Karpas-422 (cell line): ENCODE data around the gene LCE4A. TPM values are rescaled to one million over a fixed set of nuclear protein-coding genes. Genes with fewer than 3 reads are reported as not detected.
"Not testable (repeated sequence)": the region's sequence is repeated elsewhere in the genome, so short reads cannot be mapped to it uniquely, and the experiment has no call there.

ENCODE experiments used
- DNase-seq: peaks from one replicate; pipeline ENCODE4 v3.0.0-alpha.2; 2015
- H2AFZ ChIP-seq: fragments of 200-600 bp; sonication (generic); 2 replicates; pipeline ENCODE4 v1.6.1; 2014; ENCODE audit warnings: antibody characterized with exemption, low read length, mixed read lengths
- H3K27ac ChIP-seq: fragments of 200-600 bp; sonication (generic); 2 replicates; pipeline ENCODE4 v1.5.1; 2014; ENCODE audit warnings: mild to moderate bottlenecking, low read length, moderate library complexity
- H3K27me3 ChIP-seq: fragments of 200-600 bp; sonication (generic); 2 replicates; pipeline ENCODE4 v1.6.1; 2014; ENCODE audit warnings: low read length, mixed read lengths
- H3K36me3 ChIP-seq: fragments of 200-600 bp; sonication (generic); 2 replicates; pipeline ENCODE4 v1.6.1; 2014; ENCODE audit warnings: low read length, mixed read lengths; ENCODE audit not compliant: insufficient read depth
- H3K4me1 ChIP-seq: fragments of 200-600 bp; sonication (generic); 2 replicates; pipeline ENCODE4 v1.6.1; 2014; ENCODE audit warnings: mild to moderate bottlenecking, low read length, mixed read lengths
- H3K4me2 ChIP-seq: fragments of 200-600 bp; sonication (generic); 2 replicates; pipeline ENCODE4 v1.6.1; 2014; ENCODE audit warnings: low read length, low read depth, mild to moderate bottlenecking; ENCODE audit not compliant: poor library complexity, severe bottlenecking
- H3K4me3 ChIP-seq: fragments of 200-600 bp; sonication (generic); 2 replicates; pipeline ENCODE4 v1.5.1; 2014; ENCODE audit warnings: mild to moderate bottlenecking, antibody characterized with exemption, low read length, mixed read lengths
- H3K79me2 ChIP-seq: fragments of 200-600 bp; sonication (generic); 2 replicates; pipeline ENCODE4 v1.6.1; 2014; ENCODE audit warnings: mild to moderate bottlenecking, low read length, mixed read lengths
- H3K9ac ChIP-seq: fragments of 200-600 bp; sonication (generic); 2 replicates; pipeline ENCODE4 v1.6.0; 2014; ENCODE audit warnings: low read length
- H3K9me2 ChIP-seq: fragments of 200-600 bp; sonication (generic), shearing (Covaris generic); replicated peaks from 2 replicates; pipeline ENCODE4 v1.6.0; 2014; ENCODE audit warnings: mild to moderate bottlenecking, low read length, moderate library complexity; ENCODE audit not compliant: insufficient read depth
- H3K9me3 ChIP-seq: fragments of 300-700, 200-600 bp; sonication (generic); 2 replicates; pipeline ENCODE4 v1.6.1; 2014; ENCODE audit warnings: low read length, mixed read lengths
- H4K20me1 ChIP-seq: fragments of 200-600 bp; sonication (generic); 2 replicates; pipeline ENCODE4 v1.6.1; 2014; ENCODE audit warnings: mild to moderate bottlenecking, antibody characterized with exemption, low read length, low read depth; ENCODE audit not compliant: insufficient read depth
- total RNA-seq: library from RNA; depleted of rRNA; stranded (reverse); fragments of >200 nt; shearing (Covaris generic); gene quantifications from 2 replicates; pipeline ENCODE4 v1.2.3, GENCODE V29; 2014; ENCODE audit warnings: low replicate concordance

Gene LCE4A
- total RNA-seq, 1 experiment from 2014 or later, result not detected

DNA sequence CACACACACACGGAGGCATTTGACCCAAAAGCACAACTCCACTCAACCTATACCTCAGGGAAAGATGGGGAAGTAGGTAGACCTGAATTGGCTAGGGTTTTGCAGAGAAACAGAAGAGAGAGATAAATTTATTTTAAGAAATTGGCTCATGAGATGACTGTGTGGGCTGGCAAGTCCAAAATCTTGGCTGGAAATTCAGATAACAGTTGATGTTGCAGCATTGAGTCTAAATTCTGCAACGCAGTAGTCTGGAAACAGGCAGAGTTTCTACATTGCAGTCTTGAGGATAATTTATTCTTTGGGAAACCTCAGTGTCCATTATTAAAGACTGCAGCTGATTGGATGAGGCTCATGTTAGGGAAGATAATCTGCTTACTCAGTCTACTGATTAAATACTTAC lies 26.3 kb upstream of the LCE4A start:
- no peaks in the 10 kb centered on the region for H3K4me1 ChIP-seq

DNA sequence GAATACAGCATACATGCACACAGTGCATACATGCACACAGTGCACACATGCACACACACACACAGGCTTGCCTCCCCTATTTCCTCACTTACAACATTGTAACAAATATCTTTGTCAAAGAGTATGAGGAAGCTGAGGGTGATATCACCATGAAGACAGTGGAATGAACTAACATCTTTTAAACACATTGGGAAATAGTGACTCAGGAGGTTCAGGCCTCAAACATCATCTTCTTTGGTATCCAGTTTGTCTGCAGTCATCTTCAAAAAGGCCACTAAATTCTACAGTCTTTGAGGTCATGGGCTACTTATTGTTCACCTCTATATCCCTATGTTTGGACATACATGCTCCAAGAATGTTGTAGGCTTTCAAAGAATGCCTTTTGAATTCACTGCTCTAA lies 24.1 kb upstream of the LCE4A start:
- H3K4me2 ChIP-seq, result no peak overlapping the region
- no peaks in the 10 kb centered on the region for H3K36me3 ChIP-seq
- no peak overlapping the region for H3K9ac ChIP-seq
- H3K4me3 ChIP-seq, result no peak overlapping the region
- no peaks in the 10 kb centered on the region for H3K4me1 ChIP-seq
- no peaks in the 10 kb centered on the region for H3K9me2 ChIP-seq
- no peak overlapping the region for H2AFZ ChIP-seq
- no peaks in the 10 kb centered on the region for H3K27me3 ChIP-seq
- no peaks in the 10 kb centered on the region for H3K79me2 ChIP-seq
- H3K9me3 ChIP-seq, result no peaks in the 10 kb centered on the region
- H3K27ac ChIP-seq, result no peak overlapping the region
- DNase-seq, result no peak
- no peaks in the 10 kb centered on the region for H4K20me1 ChIP-seq

More for the DNA sequence above, 26.3 kb upstream of the LCE4A start:
- H3K9ac ChIP-seq, result no peak overlapping the region
- no peak overlapping the region for H2AFZ ChIP-seq
- no peak overlapping the region for H3K27ac ChIP-seq
- DNase-seq, result no peak
- H3K36me3 ChIP-seq, result no peaks in the 10 kb centered on the region
- no peaks in the 10 kb centered on the region for H3K79me2 ChIP-seq
- no peak overlapping the region for H3K4me2 ChIP-seq
- H3K9me2 ChIP-seq, result no peaks in the 10 kb centered on the region
- no peaks in the 10 kb centered on the region for H3K9me3 ChIP-seq
- no peaks in the 10 kb centered on the region for H3K27me3 ChIP-seq
- H4K20me1 ChIP-seq, result no peaks in the 10 kb centered on the region
- no peak overlapping the region for H3K4me3 ChIP-seq

DNA sequence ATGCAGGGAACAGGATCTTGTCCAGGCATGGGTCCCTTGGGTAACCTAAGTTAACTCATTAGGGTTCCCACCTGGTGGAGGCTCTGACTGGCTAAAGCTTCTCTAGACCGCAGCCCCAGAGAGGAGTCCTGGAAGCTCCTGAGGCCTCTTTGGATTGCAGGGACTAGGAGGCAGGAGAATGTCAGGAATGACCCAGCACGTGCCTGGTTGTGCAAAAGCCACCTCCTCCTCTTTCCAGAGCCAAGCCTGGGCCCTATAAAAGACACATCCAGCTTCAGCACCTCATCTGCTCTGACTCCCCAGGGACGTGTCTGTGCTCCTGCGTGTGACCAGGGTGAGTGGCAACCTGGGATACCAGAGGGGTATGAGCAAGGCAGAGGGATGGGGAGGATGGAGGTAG lies 22.1 kb upstream of the LCE4A start, which contains the start of gene LCE2B:
Gene LCE2B (plus strand): TSS at position 301 of the 400 bp plus-strand sequence. CDS start 721 bp downstream, outside the sequence.
- not testable (repeated sequence) for DNase-seq

DNA sequence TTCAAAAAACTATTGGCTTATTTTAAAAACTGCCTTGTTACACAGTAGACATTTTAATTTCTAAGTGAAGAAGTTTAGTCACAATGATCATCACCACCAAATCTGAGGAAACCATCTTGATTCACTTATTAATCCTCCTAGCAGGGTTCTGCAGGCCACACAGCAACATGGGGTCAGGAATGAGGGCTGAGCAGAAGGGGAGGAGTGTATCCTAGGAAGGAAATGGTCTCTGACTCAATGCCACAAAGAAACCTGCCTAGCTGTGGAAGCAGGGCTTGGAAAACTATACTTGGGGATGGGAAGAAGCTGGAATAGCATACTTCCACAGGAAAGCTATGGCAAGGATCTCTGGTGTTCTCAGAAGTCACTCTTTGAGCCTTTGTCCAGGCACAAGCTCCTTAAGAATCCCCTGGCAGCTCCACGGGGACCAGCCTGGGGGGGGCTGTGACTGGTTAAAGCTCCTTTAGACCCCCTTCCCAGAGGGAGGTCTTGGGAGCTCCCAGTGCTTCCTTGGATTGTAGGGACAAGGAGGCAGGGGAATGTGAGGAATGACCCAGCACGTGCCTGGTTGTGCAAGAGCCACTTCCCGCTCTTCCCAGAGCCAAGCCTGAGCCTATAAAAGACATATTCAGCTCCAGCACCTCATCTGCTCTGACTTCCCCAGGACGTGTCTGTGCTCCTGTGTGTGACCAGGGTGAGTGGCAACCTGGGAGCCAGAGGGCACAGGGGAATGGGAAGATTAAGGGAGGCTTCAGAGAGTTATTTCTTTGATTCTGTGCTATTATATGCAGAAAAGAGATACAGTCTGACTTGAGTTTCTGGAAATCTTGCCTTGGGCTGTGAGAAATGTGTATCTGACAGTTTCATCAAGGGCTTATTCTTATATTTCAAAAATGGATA lies 10.0 kb upstream of the LCE4A start, which contains the start of gene LCE2A:
Gene LCE2A (plus strand): TSS at position 645 of the 900 bp plus-strand sequence. CDS start 557 bp downstream, outside the sequence.
- Histone ChIP-seq H3K4me1 (no peaks in the 10 kb centered on the region), H3K9me3 (no peaks in the 10 kb centered on the region), H3K9ac (no peak within 1 kb of the TSS), H4K20me1 (no peaks in the 10 kb centered on the region), H3K36me3 (no peaks in the 10 kb centered on the region), H2AFZ (no peak within 1 kb of the TSS), H3K27ac (no peak within 1 kb of the TSS), H3K27me3 (no peaks in the 10 kb centered on the region), H3K79me2 (no peaks in the 10 kb centered on the region), H3K9me2 (no peaks in the 10 kb centered on the region), H3K4me3 (no peak within 1 kb of the TSS), H3K4me2 (no peak within 1 kb of the TSS)
- no peak for DNase-seq

More for the DNA sequence above, 22.1 kb upstream of the LCE4A start, which contains the start of gene LCE2B:
- H3K36me3 ChIP-seq, H2AFZ ChIP-seq, H3K9me3 ChIP-seq, H3K4me1 ChIP-seq, H3K4me3 ChIP-seq, H3K79me2 ChIP-seq, H3K27ac ChIP-seq, H3K9ac ChIP-seq, H3K9me2 ChIP-seq, H4K20me1 ChIP-seq, H3K27me3 ChIP-seq, H3K4me2 ChIP-seq: not testable (repeated sequence)

DNA sequence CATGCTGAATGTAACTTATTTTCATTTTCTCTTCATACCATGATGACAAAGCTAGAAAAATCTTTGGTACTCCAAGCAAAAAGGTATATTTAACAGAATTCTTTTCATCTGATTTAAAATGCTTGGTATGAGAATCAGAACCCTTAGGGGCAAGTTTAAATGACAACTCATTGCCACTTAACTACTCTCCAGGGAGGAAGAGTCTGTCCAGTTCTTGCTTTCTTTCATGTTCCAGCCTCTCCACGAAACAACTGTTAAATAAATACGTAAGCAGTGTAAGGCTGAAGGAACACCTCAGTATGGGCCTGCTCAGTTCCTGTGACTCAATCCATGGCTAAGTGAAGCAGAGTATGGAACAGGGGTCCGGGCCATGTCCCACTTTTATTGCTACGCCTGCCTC lies 8.2 kb upstream of the LCE4A start:
- Histone ChIP-seq H3K9me2 (no peaks in the 10 kb centered on the region), H2AFZ (no peak overlapping the region), H3K27me3 (no peaks in the 10 kb centered on the region), H3K36me3 (no peaks in the 10 kb centered on the region), H3K4me1 (no peaks in the 10 kb centered on the region), H3K4me2 (no peak overlapping the region), H3K9ac (no peak overlapping the region), H3K27ac (no peak overlapping the region), H3K4me3 (no peak overlapping the region), H4K20me1 (no peaks in the 10 kb centered on the region), H3K79me2 (no peaks in the 10 kb centered on the region), H3K9me3 (no peaks in the 10 kb centered on the region)
- DNase-seq, result no peak

DNA sequence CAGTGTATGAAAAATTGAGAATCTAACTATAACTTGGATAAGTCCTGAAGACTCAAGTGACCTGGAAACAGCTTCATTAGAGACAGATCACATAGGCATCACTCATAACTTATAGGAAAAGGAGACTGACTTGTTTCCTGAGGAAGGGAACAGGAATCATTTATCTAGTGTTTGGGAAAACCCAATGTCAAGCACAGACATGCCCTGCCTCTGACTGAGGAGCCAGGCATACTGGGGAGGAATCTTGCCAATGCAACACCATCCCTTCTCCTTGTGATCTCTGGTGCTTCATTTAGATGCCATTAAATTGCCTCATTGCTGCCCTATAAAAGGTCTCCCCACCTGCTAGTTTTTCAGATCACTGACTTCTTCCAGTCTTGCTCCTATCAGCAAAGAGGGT lies 10.3 kb downstream of the LCE4A start:
- Histone ChIP-seq H3K4me2 (no peak overlapping the region), H3K4me1 (no peaks in the 10 kb centered on the region), H2AFZ (no peak overlapping the region), H3K27ac (no peak overlapping the region), H3K4me3 (no peak overlapping the region), H4K20me1 (no peaks in the 10 kb centered on the region), H3K9ac (no peak overlapping the region), H3K79me2 (no peaks in the 10 kb centered on the region), H3K27me3 (no peaks in the 10 kb centered on the region), H3K9me3 (no peaks in the 10 kb centered on the region), H3K9me2 (no peaks in the 10 kb centered on the region), H3K36me3 (no peaks in the 10 kb centered on the region)
- DNase-seq, result no peak

DNA sequence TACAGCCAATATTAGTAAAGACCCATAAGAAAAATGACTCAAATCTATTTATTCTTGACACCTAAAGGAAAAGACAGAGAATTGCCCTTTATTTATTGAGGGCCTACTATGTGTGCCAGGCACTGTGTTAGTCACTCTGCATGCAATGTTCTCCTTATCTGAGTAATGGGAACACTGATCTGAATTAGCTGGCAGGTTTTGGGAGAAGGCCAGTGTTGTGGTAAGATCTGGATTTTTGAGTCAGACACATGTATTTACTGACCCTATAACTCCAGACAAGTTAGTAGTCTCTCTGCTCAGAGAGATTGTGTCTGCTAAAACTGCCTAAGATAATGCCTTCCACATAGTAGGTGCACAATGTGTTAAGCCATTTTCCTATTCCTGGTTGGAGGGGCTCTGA lies 17.3 kb downstream of the LCE4A start:
- Histone ChIP-seq H4K20me1 (no peaks in the 10 kb centered on the region), H3K9me3 (no peaks in the 10 kb centered on the region), H3K9me2 (no peaks in the 10 kb centered on the region), H3K79me2 (no peaks in the 10 kb centered on the region), H3K27ac (no peak overlapping the region), H2AFZ (no peak overlapping the region), H3K4me3 (no peak overlapping the region), H3K9ac (no peak overlapping the region), H3K36me3 (no peaks in the 10 kb centered on the region), H3K4me1 (no peaks in the 10 kb centered on the region), H3K4me2 (no peak overlapping the region), H3K27me3 (no peaks in the 10 kb centered on the region)
- DNase-seq, result no peak

DNA sequence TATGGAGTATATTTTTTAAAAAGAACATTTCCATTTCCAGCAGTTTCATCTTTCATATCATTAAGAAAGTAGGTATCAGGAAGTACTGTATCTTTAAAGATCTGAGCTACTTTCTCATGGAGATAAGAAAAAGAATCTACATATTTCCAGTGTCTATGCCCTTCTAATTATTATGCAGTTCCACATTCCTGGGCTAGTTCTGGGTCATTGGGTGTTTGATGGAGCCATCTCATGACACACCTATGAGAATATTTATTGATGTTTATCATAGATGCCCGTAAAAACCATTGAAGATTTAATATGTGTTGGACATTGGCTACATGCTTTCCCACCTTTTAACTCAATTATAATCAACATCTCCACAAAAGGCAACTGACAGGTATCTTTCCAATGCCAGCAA lies 21.0 kb downstream of the LCE4A start:
- no peaks in the 10 kb centered on the region for H4K20me1 ChIP-seq
- H3K79me2 ChIP-seq, result no peaks in the 10 kb centered on the region
- no peaks in the 10 kb centered on the region for H3K36me3 ChIP-seq
- H3K4me2 ChIP-seq, result no peak overlapping the region
- H3K9ac ChIP-seq, result no peak overlapping the region
- H2AFZ ChIP-seq, result no peak overlapping the region
- no peak overlapping the region for H3K4me3 ChIP-seq
- DNase-seq, result no peak
- H3K9me3 ChIP-seq, result no peaks in the 10 kb centered on the region
- H3K9me2 ChIP-seq, result no peaks in the 10 kb centered on the region
- H3K4me1 ChIP-seq, result no peaks in the 10 kb centered on the region
- no peaks in the 10 kb centered on the region for H3K27me3 ChIP-seq
- no peak overlapping the region for H3K27ac ChIP-seq
